Memory B cell (primary cell): Measurements from ENCODE around the gene RBAK.
"Not testable (repeated sequence)": the region's sequence is repeated elsewhere in the genome, so short reads cannot be mapped to it uniquely, and the experiment has no call there.

Experiments
- ATAC-seq: fragments of 150-1000 bp; cut with Tn5 transposase; 2 replicates; pipeline ENCODE4 v1.10.0; 2021; ENCODE audit warnings: low read depth, mild to moderate bottlenecking, moderate library complexity
- DNase-seq, 2 donors: peaks; one replicate each; pipeline ENCODE4 v3.0.0; 2022; ENCODE audit warnings: low spot score in 2 of 2
- H3K27ac Mint-ChIP-seq: one replicate; pipeline ENCODE4 v1.8.0; 2022; ENCODE audit warnings: mild to moderate bottlenecking, moderate library complexity, mixed read lengths
- H3K27me3 Mint-ChIP-seq: one replicate; pipeline ENCODE4 v1.8.0; 2022; ENCODE audit warnings: mixed read lengths
- H3K36me3 Mint-ChIP-seq: one replicate; pipeline ENCODE4 v1.8.0; 2022; ENCODE audit warnings: mild to moderate bottlenecking, mixed read lengths
- H3K4me1 Mint-ChIP-seq: one replicate; pipeline ENCODE4 v1.8.0; 2022; ENCODE audit warnings: mixed read lengths
- H3K4me3 Mint-ChIP-seq: one replicate; pipeline ENCODE4 v1.8.0; 2022; ENCODE audit warnings: mild to moderate bottlenecking, moderate library complexity, mixed read lengths
- H3K9me3 Mint-ChIP-seq: one replicate; pipeline ENCODE4 v1.8.0; 2022; ENCODE audit warnings: mixed read lengths

RBAK gene

DNA sequence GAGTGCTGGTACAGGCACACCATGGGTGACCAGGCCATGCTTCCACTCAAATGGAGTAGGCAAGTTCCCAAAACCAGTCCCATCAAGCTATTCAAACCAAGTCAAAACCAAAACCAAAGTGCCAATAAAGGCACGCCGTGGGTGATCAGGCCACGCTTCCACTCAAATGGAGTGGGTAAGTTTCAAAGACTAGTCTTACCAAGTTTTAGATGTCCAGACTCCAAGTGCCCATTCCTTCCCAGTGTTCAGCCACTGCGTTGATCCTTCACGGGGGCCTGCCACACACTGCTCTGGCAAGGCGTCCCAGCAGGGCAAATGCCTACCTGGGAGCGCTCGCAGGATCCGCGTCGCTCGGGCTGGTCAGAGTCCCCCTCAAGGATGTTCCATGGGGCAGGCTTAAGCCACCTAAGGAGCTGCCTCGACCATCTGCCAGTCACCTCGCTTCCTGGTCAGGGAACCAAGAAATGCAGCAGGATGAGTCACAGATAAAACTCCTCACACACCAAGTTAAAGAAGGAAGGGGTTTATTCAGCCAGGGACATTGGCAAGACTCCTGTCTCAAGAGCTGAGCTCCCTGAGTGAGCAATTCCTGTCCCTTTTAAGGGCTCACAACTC is 17.8 kb upstream of the RBAK start:
- H3K4me1 Mint-ChIP-seq, ATAC-seq, H3K27me3 Mint-ChIP-seq, H3K27ac Mint-ChIP-seq, H3K4me3 Mint-ChIP-seq, DNase-seq: not testable (repeated sequence)
- H3K36me3 Mint-ChIP-seq, result peaks cover 31% of the 10 kb centered on the region
- peaks cover 12% of the 10 kb centered on the region for H3K9me3 Mint-ChIP-seq

DNA sequence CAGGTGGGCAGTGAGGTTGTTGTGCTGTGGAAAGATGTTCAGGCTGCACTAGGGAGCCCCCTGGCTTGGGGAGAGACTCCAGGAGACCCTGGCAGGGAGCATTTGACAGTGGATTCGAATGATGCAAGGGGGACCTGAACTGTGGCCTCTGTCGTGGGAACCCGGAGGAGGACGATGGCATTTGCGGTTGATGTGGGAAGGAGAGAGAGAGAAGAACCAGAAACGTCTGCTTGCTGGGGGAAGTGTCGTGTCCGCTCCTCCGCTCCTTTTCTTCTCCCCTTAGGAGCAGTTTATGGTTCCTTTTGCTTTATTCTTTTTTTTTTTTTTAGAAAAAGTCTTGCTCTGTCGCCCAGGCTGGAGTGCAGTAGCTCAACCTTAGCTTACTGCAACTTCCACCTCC is 12.5 kb upstream of the RBAK start:
- H3K9me3 Mint-ChIP-seq, H3K27me3 Mint-ChIP-seq, ATAC-seq, H3K4me3 Mint-ChIP-seq, H3K4me1 Mint-ChIP-seq, H3K27ac Mint-ChIP-seq, DNase-seq: not testable (repeated sequence)
- peaks cover 11% of the 10 kb centered on the region for H3K36me3 Mint-ChIP-seq

DNA sequence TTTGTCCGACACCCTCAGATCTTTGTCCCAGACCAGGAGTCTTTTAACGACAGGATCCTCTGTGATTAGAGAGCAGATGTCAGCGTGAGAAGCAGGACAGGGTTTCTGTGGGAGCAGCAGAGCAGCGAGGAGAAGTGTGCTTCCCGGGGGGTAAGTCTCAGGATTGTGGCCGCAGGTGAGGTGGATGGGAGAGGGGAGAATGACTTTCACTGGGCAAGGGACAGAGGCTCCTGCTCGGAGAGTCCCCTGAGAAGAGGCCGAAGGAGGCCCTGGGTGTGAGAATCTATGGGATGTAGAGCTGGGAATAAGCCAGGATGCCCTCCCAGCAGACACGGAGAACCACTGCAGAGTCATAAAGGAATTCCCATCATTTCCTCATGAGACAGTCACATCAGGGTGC is 10.4 kb upstream of the RBAK start:
- peaks cover 10% of the 10 kb centered on the region for H3K36me3 Mint-ChIP-seq

DNA sequence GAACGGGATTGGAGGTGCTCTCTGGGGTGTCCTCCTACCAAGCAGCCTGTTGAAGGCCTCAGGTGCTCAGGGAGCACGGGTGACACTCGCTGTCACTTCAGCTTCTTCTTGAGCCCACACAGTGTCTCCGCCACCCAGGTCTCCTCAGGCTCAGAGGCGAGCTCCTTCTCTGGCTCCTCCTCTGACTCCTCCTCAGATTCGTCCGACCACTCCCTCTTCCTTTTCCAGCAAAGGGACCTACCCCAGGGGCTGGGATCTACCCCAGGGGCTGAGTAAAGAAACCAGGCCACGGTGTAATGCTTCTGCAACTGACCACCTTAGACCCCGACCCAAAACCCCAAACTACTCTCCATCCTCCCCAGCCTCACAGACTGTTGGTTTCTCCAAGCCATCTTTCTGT is 9.2 kb upstream of the RBAK start:
- Mint-ChIP-seq H3K27ac (no peak overlapping the region), H3K4me1 (peaks cover 3% of the 10 kb centered on the region)
- ATAC-seq, result no peak

More for the DNA sequence above, 10.4 kb upstream of the RBAK start:
- no peak overlapping the region for H3K27ac Mint-ChIP-seq
- H3K27me3 Mint-ChIP-seq, result no peaks in the 10 kb centered on the region
- no peak for DNase-seq
- H3K9me3 Mint-ChIP-seq, result peaks cover 3% of the 10 kb centered on the region
- ATAC-seq, result no peak
- H3K4me1 Mint-ChIP-seq, result peaks cover 3% of the 10 kb centered on the region
- H3K4me3 Mint-ChIP-seq, result no peak overlapping the region

DNA sequence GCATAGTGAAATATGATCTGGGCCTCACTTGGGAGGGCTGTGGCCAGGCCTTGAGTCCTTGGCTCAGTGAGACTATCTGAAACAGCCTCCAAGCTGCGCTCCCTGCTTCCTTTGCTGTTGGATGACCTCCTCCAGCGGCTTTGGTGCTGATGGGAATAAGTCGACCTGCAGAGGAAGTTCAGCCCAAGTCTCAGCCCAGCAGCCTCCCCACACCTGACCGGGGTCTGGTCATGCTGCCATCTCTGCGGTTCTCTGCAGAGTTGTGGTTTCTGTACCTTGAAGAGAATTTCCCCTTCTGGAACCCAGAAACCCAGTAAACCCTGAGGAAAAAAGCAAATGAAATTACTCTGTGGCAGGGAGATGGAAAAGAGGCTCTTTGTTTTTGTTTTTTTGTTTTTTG is 4.6 kb upstream of the RBAK start:
- no peaks in the 10 kb centered on the region for H3K27me3 Mint-ChIP-seq

More for the DNA sequence above, 9.2 kb upstream of the RBAK start:
- peaks cover 7% of the 10 kb centered on the region for H3K36me3 Mint-ChIP-seq
- no peaks in the 10 kb centered on the region for H3K27me3 Mint-ChIP-seq
- no peak overlapping the region for H3K4me3 Mint-ChIP-seq
- DNase-seq, result no peak
- H3K9me3 Mint-ChIP-seq, result peaks cover 3% of the 10 kb centered on the region

DNA sequence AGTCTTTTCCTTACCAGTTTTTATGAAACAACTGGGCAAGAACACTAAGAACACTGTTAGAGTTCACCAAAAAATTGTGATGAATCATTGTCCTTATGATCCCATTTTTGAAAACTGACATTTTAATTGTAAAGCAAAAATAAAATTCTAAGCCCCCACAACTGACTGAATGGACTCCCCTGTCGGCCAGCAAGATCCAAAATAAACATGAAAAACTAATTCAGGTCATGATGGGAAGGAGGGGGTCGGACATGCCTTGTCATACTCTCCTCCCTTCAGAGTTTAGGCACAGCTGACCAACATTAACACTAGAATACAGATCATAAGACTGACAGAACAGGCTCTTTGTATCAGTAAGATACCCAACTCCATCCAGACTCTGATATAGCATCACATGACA is 2.0 kb upstream of the RBAK start:
- ATAC-seq (no peak), DNase-seq (no peak)
- Mint-ChIP-seq H3K4me3 (no peak overlapping the region), H3K4me1 (peaks cover 12% of the 10 kb centered on the region), H3K36me3 (peaks cover 4% of the 10 kb centered on the region), H3K9me3 (no peaks in the 10 kb centered on the region), H3K27me3 (no peaks in the 10 kb centered on the region), H3K27ac (no peak overlapping the region)

More for the DNA sequence above, 4.6 kb upstream of the RBAK start:
- Mint-ChIP-seq H3K4me3 (no peak overlapping the region), H3K4me1 (peaks cover 7% of the 10 kb centered on the region), H3K9me3 (no peaks in the 10 kb centered on the region), H3K27ac (no peak overlapping the region), H3K36me3 (peaks cover 4% of the 10 kb centered on the region)
- ATAC-seq, result no peak
- no peak for DNase-seq

DNA sequence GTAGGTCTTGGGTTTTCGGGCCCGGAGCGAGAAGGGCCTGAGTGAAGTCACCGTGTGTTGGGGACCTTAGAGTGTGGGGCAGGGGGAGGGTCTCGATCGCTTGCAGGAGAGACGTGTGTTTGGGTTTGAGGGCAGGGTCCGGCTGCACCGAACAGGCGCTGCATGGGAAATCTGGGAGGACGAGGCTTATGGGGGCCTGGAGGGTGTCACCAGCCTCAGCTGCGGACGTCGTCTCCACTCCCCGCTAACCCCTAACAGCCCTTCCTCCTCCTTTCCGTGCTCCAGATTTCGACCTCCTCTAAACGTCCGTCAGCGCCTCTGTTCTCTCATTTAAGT is 705 bp downstream of the RBAK start:
- peak; percentile 5 for ATAC-seq
- H3K9me3 Mint-ChIP-seq, DNase-seq, H3K27me3 Mint-ChIP-seq: not testable (repeated sequence)
- peaks cover 12% of the 10 kb centered on the region for H3K4me1 Mint-ChIP-seq
- peaks cover 18% of the 10 kb centered on the region for H3K36me3 Mint-ChIP-seq
- H3K4me3 Mint-ChIP-seq, result peak overlapping the region; percentile 98
- peak overlapping the region; percentile 84 for H3K27ac Mint-ChIP-seq

DNA sequence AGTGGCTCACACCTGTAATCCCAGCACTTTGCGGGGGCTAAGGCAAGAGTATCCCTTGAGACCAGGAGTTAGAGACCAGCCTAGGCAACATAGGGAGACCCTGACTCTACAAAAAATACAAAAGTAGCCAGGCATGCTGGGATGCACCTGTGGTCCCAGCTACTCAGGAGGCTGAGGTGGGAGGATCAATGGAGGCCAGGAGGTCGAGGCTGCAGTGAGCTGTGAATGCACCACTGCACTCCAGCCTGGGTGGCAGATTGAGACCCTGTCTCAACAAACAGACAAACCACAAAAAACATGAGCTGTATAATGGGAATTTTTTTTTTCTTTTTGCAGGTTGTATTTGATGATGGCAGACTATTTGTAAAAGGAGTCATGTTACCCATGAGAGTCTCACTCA is 1.5 kb downstream of the RBAK start:
- peaks cover 12% of the 10 kb centered on the region for H3K4me1 Mint-ChIP-seq
- H3K36me3 Mint-ChIP-seq, result peaks cover 25% of the 10 kb centered on the region
- peak overlapping the region; percentile 98 for H3K4me3 Mint-ChIP-seq
- not testable (repeated sequence) for ATAC-seq, H3K9me3 Mint-ChIP-seq, H3K27ac Mint-ChIP-seq, DNase-seq, H3K27me3 Mint-ChIP-seq

DNA sequence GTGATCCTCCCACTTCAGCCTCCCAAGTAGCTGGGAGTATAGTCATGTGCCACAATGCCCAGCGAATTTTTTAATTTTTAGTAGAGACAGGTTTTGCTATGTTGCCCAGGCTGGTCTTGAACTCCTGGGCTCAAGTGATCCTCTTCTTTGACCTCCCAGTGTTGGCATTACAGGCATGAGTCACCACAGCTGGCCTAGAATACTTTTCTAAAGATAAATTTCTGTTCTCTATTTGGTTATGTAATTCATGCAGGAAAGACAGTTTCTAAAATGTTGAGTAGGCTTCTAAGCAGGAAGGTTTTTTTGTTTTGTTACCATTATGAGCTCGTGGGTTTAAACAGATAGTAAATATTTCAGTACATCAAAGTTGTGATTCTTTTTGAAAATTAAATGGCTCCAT is 5.0 kb downstream of the RBAK start:
- no peak overlapping the region for H3K27ac Mint-ChIP-seq
- no peak overlapping the region for H3K4me3 Mint-ChIP-seq
- ATAC-seq, result no peak
- DNase-seq, result no peak
- peaks cover 51% of the 10 kb centered on the region for H3K36me3 Mint-ChIP-seq
- H3K9me3 Mint-ChIP-seq, result peaks cover 23% of the 10 kb centered on the region
- H3K27me3 Mint-ChIP-seq, result no peaks in the 10 kb centered on the region
- H3K4me1 Mint-ChIP-seq, result peaks cover 14% of the 10 kb centered on the region

DNA sequence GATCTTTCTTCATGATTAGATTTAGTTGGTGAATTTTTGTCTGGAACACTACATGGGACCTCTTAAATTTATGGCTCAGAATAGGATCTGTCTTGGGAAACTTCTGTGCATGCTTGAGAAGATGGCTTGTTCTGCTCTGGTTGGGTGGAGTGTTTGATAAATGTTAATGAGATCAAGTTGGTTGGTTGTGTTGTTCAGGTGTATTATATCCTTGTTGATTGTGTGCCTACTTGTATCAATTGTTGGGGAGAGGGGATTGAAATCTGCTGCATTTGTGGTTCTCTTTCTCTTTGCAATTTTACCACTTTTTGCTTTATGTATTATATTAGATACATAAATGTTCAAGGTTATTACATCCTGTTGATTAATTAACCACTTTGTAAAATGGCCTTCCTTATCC is 6.1 kb downstream of the RBAK start:
- not testable (repeated sequence) for ATAC-seq, DNase-seq, H3K27ac Mint-ChIP-seq, H3K4me1 Mint-ChIP-seq, H3K4me3 Mint-ChIP-seq, H3K27me3 Mint-ChIP-seq
- Mint-ChIP-seq H3K9me3 (peaks cover 28% of the 10 kb centered on the region), H3K36me3 (peaks cover 58% of the 10 kb centered on the region)

DNA sequence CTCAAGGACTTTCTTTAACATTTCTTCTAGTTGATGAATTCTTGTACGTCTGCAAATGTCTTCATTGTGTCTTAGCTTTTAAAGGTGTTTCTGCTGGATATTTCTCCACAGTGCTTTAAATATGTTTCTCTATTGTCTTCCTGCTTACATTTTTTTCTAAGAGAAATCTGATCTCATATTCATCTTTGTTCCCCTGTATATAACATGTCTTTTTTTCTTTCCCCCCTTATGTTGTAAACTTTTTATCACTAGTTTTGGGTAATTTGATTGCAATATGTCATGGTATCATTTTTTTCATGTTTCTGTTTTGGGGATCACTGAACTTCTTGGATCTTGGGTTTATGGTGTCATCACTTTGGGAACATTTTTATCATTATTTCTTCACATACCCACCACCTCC is 7.5 kb downstream of the RBAK start:
- DNase-seq (no peak), ATAC-seq (no peak)
- peaks cover 8% of the 10 kb centered on the region for H3K4me1 Mint-ChIP-seq
- H3K27ac Mint-ChIP-seq, result no peak overlapping the region
- H3K27me3 Mint-ChIP-seq, result no peaks in the 10 kb centered on the region
- peaks cover 30% of the 10 kb centered on the region for H3K9me3 Mint-ChIP-seq
- no peak overlapping the region for H3K4me3 Mint-ChIP-seq
- H3K36me3 Mint-ChIP-seq, result peaks cover 71% of the 10 kb centered on the region

DNA sequence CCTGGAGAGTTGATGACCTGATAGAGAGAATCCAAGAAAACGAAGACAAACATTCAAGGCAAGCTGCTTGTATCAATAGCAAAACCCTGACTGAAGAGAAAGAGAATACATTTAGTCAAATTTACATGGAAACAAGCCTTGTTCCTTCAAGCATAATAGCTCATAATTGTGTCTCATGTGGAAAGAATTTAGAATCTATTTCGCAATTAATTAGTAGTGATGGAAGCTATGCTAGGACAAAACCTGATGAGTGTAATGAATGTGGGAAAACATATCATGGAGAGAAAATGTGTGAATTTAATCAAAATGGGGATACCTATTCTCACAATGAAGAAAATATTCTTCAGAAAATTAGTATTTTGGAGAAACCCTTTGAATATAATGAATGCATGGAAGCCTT is 18.0 kb downstream of the RBAK start:
- peaks cover 64% of the 10 kb centered on the region for H3K36me3 Mint-ChIP-seq
- H3K4me3 Mint-ChIP-seq, result no peak overlapping the region
- H3K9me3 Mint-ChIP-seq, result peaks cover 20% of the 10 kb centered on the region
- no peak overlapping the region for H3K27ac Mint-ChIP-seq
- DNase-seq (no peak), ATAC-seq (no peak)
- H3K27me3 Mint-ChIP-seq, result no peaks in the 10 kb centered on the region
- H3K4me1 Mint-ChIP-seq, result no peaks in the 10 kb centered on the region

DNA sequence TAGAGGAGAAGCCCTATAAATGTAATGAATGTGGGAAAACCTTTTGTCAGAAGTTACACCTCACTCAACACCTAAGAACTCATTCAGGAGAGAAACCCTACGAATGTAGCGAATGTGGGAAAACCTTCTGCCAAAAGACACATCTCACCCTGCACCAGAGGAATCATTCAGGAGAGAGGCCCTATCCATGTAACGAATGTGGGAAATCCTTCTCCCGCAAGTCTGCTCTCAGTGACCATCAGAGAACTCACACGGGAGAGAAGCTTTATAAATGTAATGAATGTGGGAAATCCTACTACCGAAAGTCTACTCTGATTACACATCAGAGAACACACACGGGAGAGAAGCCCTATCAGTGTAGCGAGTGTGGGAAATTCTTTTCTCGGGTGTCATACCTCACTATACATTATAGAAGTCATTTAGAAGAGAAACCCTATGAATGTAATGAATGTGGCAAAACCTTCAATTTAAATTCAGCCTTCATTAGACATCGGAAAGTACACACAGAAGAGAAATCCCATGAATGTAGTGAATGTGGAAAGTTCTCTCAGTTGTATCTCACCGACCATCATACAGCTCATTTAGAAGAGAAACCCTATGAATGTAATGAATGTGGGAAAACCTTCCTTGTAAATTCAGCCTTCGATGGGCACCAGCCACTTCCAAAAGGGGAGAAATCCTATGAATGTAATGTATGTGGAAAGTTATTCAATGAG is 18.9 kb downstream of the RBAK start:
- DNase-seq, result no peak
- no peak overlapping the region for H3K4me3 Mint-ChIP-seq
- no peaks in the 10 kb centered on the region for H3K27me3 Mint-ChIP-seq
- no peak overlapping the region for H3K27ac Mint-ChIP-seq
- H3K4me1 Mint-ChIP-seq, result no peaks in the 10 kb centered on the region
- H3K9me3 Mint-ChIP-seq, result peaks cover 18% of the 10 kb centered on the region
- ATAC-seq, result no peak
- H3K36me3 Mint-ChIP-seq, result peaks cover 58% of the 10 kb centered on the region

DNA sequence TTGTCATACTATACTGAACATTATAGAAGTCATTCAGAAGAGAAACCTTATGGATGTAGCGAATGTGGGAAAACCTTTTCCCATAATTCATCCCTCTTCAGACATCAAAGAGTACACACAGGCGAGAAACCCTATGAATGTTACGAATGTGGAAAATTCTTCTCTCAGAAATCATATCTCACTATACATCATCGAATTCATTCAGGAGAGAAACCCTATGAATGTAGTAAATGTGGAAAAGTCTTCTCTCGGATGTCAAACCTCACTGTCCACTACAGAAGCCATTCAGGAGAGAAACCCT is 19.4 kb downstream of the RBAK start:
- Mint-ChIP-seq H3K27me3 (no peaks in the 10 kb centered on the region), H3K4me1 (no peaks in the 10 kb centered on the region), H3K27ac (no peak overlapping the region), H3K9me3 (peaks cover 18% of the 10 kb centered on the region), H3K36me3 (peaks cover 54% of the 10 kb centered on the region), H3K4me3 (no peak overlapping the region)
- ATAC-seq, result no peak
- DNase-seq, result no peak

DNA sequence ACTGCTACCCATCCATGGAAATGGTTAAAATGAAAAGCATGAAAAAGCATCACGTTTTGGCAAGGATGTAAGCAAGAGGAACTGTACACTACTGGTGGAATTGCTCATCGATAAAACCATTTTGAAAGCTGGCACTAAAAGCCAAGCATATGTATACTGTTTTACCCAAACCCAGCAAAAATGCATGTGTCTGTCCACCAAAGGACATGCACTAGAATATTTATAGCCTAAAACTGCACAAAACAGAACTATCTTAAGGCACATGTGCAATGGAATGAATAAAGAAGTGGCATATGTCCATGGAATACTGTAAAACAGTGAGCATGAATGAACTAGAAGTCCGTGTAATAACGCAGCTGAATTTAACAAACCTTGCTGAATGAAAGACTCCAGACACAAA is 22.9 kb downstream of the RBAK start:
- peaks cover 14% of the 10 kb centered on the region for H3K9me3 Mint-ChIP-seq
- peaks cover 8% of the 10 kb centered on the region for H3K4me1 Mint-ChIP-seq
- DNase-seq (no peak), ATAC-seq (no peak)
- peaks cover 33% of the 10 kb centered on the region for H3K36me3 Mint-ChIP-seq
- no peak overlapping the region for H3K4me3 Mint-ChIP-seq
- H3K27ac Mint-ChIP-seq, result no peak overlapping the region
- H3K27me3 Mint-ChIP-seq, result peaks cover 9% of the 10 kb centered on the region
